Left ventricle myocardium superior (tissue), 1 donor: ENCODE measurements around the gene SUPT5H. TPM values are rescaled to one million over a fixed set of nuclear protein-coding genes. Genes with fewer than 3 reads are reported as not detected.

Experiments
- ATAC-seq: fragments of 200-7000 bp; cut with Tn5 transposase; one replicate; pipeline ENCODE4 v1.9.1; 2020; ENCODE audit warnings: mild to moderate bottlenecking, moderate library complexity
- DNase-seq: peaks from one replicate; pipeline ENCODE4 v3.0.0-alpha.2; 2020
- intact Hi-C: fragments of 100-400 bp; cut with micrococcal nuclease; formaldehyde crosslinking; loops from one replicate; pipeline ENCODE4 v1.11.0; 2022
- total RNA-seq: library from RNA; stranded (reverse); fragmentation: NEBNext Ultra II Directional; extraction: Animal tissue kit (Norgen Biotek cat#: 25700); gene quantifications from one replicate; pipeline ENCODE4 v1.2.1, GENCODE V29; 2021
- donor health status: DM: no; HTN: yes; CAD: no; lungs with severe emphysema.

SUPT5H gene
- total RNA-seq, 1 donor from 2014 or later, result 85.8 TPM

DNA sequence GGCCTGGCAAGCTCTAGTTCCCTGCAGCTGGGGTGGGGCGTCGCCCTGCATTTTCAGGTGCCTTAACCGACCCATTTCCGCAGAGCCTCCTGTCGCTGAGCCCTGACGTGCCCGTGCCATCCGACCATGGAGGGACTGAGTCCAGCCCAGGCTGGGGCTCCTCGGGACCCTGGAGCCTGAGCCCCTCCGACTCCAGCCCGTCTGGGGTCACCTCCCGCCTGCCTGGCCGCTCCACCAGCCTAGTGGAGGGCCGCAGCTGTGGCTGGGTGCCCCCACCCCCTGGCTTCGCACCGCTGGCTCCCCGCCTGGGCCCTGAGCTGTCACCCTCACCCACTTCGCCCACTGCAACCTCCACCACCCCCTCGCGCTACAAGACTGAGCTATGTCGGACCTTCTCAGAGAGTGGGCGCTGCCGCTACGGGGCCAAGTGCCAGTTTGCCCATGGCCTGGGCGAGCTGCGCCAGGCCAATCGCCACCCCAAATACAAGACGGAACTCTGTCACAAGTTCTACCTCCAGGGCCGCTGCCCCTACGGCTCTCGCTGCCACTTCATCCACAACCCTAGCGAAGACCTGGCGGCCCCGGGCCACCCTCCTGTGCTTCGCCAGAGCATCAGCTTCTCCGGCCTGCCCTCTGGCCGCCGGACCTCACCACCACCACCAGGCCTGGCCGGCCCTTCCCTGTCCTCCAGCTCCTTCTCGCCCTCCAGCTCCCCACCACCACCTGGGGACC lies 37.6 kb upstream of the SUPT5H start:
- no peak for ATAC-seq
- peak; percentile 69 for DNase-seq
- intact Hi-C loops, result no loop called here

- intact Hi-C loops, result no loop called here
- ATAC-seq (no peak), DNase-seq (no peak)
These were observed 36.8 kb upstream of the SUPT5H start for GRCh38 chr19:39408392-39409207.

DNA sequence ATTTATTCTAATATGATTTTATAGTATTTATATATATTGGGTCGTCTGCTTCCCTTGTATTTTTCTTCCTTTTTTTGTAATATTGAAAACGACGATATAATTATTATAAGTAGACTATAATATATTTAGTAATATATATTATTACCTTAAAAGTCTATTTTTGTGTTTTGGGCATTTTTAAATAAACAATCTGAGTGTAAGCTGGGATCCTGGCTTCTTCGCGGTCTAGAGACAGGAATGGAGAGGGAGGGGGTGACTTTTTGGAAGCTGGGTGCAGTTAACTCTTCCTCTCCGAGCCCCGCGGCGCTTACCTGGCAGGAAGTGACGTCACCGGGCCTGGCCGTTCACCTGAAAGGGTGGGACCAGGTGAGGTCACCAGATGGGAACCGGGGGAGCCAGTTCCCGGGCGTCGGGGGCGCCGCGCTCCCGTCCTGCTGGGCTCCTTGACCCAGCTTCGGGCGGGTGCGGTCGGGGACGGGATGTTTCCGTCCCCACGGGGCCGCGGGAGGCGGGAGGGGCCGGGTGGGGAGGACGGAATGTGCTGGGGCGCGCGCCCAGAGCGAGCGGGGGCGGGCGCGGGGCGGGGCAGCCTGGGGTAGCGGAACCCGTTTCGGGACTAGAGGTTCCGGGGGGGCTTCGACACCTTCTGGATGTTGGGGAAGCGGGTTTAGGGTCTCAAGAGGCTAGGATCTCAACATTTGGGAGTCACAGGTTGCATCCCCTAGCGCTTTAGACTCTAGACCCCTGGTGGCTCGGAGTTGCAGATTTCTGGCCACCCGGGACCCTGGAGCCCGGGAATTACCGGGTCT lies 36.0 kb upstream of the SUPT5H start:
- ATAC-seq, result peak; percentile 54
- intact Hi-C loops, result loop anchor here (2.0 kb wide), 1 partner anchor 13 kb away; no protein-coding TSS in a partner anchor

DNA sequence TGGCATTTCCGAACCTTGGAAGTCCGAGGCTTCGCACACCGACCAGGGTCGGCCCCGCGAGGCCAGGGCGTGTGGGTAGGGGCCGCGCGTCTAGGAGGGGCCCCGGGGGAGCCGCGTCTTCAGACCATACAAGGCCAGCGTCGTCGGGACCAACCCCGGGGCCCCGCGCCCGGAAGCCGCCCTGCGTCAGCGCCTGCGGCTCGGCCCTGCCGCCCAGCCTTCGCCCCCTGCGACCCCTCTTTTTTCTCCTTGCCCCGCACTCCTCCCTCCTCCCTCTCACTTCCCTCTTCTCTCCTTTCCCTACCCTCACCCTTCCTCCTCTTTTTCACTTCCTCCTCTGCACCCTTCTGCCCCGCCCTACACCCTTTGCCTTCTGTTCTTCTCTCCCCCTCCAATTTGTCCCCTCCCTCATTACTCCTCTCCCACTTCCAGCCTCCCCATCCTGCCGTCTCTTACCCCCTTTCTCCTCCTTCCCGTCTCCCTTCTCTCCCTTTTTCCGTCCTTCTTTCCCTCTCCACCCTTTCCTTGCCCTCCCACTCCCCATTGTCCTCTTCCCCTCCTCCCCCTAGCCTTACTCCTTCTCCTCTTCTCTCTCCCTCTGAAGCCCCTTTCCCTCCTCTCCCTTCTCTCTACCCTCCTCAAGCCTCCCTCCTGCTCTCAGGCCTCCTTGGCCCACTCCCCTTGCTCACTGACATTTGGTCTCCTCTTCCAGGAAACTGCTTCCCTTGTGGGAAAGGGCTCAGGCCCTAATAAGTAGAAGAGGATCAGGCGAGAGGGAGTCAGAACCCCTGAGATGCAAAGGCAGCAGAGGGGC lies 35.2 kb upstream of the SUPT5H start:
- intact Hi-C loops, result loop anchor here (2.0 kb wide), 1 partner anchor 13 kb away; no protein-coding TSS in a partner anchor
- peak; percentile 39 for ATAC-seq
- DNase-seq, result peak; percentile 92

More for the DNA sequence above, 36.0 kb upstream of the SUPT5H start:
- peak; percentile 96 for DNase-seq

DNA sequence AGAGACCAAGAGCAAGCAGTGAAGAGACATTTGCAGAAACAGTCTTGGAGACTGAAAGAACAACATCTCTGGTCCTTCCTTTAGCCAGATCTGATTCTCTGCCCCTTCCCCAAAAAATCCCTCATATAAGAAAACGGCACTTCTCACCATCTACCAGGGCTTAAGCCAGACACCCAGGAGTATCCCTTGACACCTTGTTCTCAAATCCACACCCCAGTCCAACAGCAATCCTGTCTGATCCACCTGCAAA lies 34.6 kb upstream of the SUPT5H start:
- ATAC-seq (no peak), DNase-seq (no peak)
- intact Hi-C loops, result loop anchor here (2.0 kb wide), 1 partner anchor 14 kb away; no protein-coding TSS in a partner anchor

GRCh38 chr19:39411081-39411831 lies 34.1 kb upstream of the SUPT5H start:
- intact Hi-C loops, result loop anchor here (2.0 kb wide), 1 partner anchor 14 kb away; no protein-coding TSS in a partner anchor
- ATAC-seq, result no peak
- no peak for DNase-seq

DNA sequence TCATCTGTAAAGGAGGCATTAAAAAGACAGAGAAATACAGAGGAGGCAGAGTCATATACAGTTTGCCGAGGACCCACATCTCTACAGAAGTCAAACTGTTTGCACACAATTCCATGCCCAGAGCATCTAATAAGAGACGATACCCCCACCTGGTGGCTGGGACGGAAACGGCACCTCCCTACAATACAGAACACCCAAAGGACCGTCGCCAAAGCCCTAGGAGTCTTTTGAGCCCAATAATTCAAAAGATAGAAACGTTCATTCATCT lies 33.6 kb upstream of the SUPT5H start:
- DNase-seq, result peak; percentile 94
- intact Hi-C loops, result loop anchor here (2.0 kb wide), 1 partner anchor 15 kb away; no protein-coding TSS in a partner anchor
- ATAC-seq, result peak; percentile 39

- DNase-seq (peak; percentile 97), ATAC-seq (peak; percentile 63)
- intact Hi-C loops, result no loop called here
These were observed 33.1 kb upstream of the SUPT5H start, which contains the start of gene PLEKHG2 for GRCh38 chr19:39412100-39412866. TSS of gene PLEKHG2 (plus strand) at chr19:39412669. CDS start at chr19:39414087, 1,418 bp downstream.

DNA sequence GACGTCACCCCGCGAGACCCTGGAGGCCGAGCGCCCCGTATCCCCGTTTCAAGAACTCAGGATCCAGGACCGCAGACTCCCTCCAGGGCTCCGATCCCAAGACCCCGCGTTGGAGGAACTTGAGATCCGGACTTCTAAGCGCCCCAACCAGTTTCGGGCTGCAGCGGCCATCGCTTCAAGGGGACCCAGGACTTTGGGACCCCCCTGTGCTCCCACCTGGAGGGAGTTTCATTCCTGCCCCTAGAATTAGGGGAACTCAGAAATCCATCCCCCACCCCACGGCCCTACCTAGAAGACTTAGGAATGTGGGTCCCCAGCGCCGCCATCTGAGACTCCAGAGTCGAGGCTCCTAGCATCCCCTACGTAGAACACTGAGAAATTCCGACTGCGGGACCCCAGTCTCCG lies 32.5 kb upstream of the SUPT5H start:
- DNase-seq (no peak), ATAC-seq (no peak)
- intact Hi-C loops, result no loop called here

GRCh38 chr19:39413272-39413910 lies 32.0 kb upstream of the SUPT5H start:
- peak; percentile 84 for DNase-seq
- intact Hi-C loops, result no loop called here
- ATAC-seq, result peak; percentile 6

GRCh38 chr19:39413911-39414608 lies 31.3 kb upstream of the SUPT5H start:
- no peak for DNase-seq
- ATAC-seq, result no peak
- intact Hi-C loops, result no loop called here

- DNase-seq (no peak), ATAC-seq (no peak)
- intact Hi-C loops, result no loop called here
These were observed 30.0 kb upstream of the SUPT5H start for GRCh38 chr19:39415111-39416046.

GRCh38 chr19:39416152-39417120 lies 28.9 kb upstream of the SUPT5H start:
- no peak for DNase-seq
- intact Hi-C loops, result no loop called here
- ATAC-seq, result no peak

- no peak for DNase-seq
- intact Hi-C loops, result no loop called here
- no peak for ATAC-seq
These were observed 27.8 kb upstream of the SUPT5H start for GRCh38 chr19:39417463-39418181.
